22Rv1 (cell line): ENCODE results near the gene PTCHD1.

Experiments
- CTCF ChIP-seq: fragments of 450-650 bp; IDR thresholded peaks from 2 replicates; pipeline ENCODE4 v1.5.1; 2017; ENCODE audit warnings: mild to moderate bottlenecking
- ZFX ChIP-seq: fragments of 450-650 bp; IDR thresholded peaks from 2 replicates; pipeline ENCODE4 v1.6.1; 2017; ENCODE audit warnings: antibody characterized with exemption, borderline replicate concordance

GRCh38 chrX:23366914-23367313 is 32.3 kb downstream of the PTCHD1 start:
- no peak for TF ChIP-seq CTCF
- no peak for TF ChIP-seq ZFX
